HG03060 (cell line): Measurements from ENCODE around the gene SPATA13.

Experiments used
- ATAC-seq: cut with Tn5 transposase; IDR thresholded peaks from one replicate; pipeline ENCODE4 v1.9.1; 2021; ENCODE audit warnings: low read depth, moderate number of reproducible peaks; ENCODE audit not compliant: unreplicated experiment

The SPATA13 gene

GRCh38 chr13:24165746-24166145 is 5.2 kb downstream of the SPATA13 start:
- ATAC-seq: no peak

DNA sequence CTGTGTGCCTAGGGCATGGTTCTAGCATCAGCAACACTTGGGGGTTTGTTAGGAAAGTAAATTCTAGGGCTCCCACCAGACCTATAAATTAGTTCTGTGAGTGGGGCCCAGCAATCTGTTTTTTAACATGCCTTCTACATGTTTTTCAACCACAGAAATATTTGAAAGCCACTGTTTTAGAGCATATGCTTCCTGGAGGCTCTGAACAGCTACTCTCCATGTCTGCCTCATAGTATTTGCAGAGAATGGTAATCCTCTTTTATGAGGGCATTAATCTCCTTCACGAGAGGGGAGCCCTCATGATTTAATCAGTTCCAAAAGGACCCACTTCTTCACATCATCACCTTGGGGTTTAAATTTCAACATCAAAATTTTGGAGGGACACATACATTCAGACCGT is 6.0 kb downstream of the SPATA13 start:
- no peak for ATAC-seq

- ATAC-seq: no peak
Measured at GRCh38 chr13:24167666-24168391, 7.3 kb downstream of the SPATA13 start.

DNA sequence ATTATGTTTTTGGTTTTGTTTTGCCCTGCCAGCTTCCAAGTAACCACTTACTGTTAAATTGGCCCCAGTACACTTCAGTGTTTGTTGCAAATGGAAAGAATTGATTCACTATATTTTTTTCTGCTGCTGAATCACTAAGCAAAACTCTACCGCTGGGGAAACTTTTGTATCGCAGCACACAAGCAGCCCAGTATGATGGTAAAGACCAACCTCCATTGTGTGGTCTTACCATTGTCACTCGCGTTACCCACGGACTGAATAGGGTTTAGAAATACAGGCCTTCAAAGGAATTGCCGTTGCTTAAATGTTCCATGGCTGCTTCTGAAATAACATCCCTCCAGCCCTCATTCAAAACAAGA is 7.9 kb downstream of the SPATA13 start:
- ATAC-seq: no peak

- ATAC-seq: no peak
Measured at GRCh38 chr13:24168979-24169378, 8.5 kb downstream of the SPATA13 start.

DNA sequence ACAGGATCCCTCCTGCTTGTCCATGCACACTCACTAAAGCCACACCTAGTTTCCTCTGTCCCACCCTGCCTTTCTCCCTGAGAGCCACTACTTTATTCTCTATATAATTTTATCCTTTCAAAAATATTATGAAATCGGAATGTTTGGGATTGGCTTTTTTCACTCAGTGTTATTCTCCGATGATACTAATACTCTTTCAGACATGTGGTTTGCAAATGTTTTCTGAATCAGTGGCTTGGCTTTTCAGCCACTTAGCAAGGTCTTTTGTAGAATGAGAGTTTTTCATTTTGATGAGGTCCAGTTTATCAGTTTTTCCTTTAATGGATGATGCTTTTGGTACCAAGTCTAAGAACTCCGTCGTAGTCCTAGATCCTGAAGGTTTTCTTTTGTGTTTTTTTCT is 11.6 kb downstream of the SPATA13 start:
- ATAC-seq: no peak

- no peak for ATAC-seq
Measured at GRCh38 chr13:24173795-24174194, 13.3 kb downstream of the SPATA13 start.

- no peak for ATAC-seq
Measured at GRCh38 chr13:24175847-24176246, 15.3 kb downstream of the SPATA13 start.

DNA sequence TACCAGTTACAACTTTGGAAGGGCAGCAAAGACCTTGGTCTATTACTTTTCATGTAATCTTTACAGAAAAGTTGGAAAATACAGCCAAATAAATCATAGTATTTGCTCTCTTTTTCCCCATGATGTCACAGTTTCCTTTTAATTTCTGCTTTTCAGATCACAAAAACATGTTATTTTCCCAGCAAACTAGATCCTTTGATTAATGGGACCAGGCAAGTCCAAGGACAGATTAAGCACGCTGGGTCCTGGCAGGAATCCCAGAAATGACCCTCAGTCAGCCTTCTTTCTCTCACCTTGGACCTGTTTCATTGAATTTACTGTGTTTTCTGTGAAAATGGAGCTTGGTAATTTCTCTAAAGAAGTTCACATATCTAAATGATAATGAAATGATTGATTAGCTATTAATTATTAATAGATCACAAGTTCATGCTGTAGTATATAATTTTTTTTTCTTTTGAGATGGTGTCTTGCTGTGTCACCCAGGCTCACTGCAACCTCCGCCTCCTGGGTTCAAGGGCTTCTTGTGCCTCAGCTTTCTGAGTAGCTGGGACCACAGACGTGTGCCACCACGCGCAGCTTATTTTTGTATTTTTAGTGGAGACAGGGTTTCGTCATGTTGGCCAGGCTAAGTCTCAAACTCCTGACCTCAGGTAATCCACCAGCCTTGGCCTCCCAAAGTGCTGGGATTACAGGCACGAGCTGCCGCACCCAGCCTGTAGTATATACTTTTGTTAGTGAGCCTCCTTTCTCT is 16.0 kb downstream of the SPATA13 start:
- no peak for ATAC-seq

- no peak for ATAC-seq
Measured at GRCh38 chr13:24178847-24179485, 18.4 kb downstream of the SPATA13 start.

GRCh38 chr13:24179486-24179850 is 18.9 kb downstream of the SPATA13 start:
- no peak for ATAC-seq

DNA sequence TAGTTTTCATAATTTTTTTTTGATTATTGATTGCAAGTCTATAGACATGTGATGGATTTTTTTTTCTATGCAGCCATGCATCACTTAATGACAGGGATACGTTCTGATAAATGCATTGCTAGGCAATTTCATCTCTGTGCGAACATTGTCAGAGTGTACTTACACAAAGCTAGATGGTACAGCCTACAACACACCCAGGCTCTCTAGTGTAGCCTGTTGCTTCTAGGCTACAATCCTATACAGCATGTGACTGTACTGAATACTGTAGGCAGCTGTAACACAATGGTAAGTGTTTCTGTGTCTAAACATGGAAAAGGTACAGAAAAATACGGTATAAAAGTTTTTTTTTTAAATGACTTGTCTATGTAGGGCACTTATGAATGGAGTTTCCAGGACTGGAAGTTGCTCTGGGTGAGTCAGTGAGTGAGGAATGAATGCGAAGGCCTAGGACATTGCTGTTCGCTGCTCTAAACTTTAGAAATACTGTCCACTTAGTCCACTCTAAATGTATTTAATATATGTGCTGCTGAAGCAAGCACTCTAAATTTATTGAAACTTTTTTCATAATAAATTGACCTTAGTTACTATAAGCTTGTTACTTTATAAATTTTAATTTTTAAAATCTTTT is 20.3 kb downstream of the SPATA13 start:
- ATAC-seq: no peak

DNA sequence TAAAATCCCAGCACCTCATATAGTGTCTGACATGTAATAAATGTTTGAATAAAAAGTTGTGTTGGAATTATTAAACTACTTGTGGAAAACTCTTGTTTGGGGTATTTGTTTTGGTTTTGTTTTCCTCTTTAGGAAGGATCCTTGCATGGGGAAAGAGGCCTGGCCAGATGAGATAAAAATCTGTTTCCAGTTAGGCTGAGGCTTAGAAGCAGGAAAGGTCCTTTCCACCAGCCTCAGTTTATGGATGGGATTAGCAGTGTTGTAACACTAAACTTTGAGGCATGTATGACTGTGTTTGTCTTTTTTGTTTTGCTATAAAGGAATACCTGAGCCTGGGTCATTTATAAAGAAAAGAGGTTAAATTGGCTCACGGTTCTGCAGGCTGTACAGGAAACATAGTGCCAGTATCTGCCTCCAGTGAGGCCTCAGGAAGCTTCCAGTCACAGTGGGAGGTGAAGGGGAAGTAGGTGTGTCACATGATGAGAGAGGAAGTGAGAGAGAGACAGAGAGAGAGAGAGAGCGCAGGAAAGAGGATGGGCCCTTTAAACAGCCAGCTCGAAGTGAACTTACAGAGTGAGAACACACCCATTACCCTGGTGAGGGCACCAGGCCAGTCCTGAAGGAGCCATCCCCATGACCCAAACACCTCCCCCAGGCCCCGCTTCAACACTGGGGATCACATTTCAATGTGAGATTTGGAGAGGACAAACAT is 21.6 kb downstream of the SPATA13 start:
- ATAC-seq: no peak

DNA sequence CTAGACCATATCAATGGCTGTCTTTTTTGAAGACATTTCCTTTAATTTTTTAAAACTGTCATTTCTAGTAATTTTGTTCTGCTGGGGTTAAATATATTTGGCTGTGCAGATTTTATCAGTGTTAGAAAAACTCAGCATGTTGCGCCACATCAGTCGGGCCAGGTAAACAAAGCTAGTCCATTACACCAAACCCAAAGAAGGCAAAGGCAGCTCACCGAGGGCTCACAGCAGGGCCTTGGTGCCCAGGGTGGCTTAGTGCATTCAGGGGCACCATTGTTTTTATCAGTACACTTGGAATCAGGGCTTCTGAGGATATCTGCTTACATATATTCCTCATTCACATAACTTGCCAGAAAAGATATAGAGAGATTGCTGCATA is 22.2 kb downstream of the SPATA13 start:
- ATAC-seq: no peak

DNA sequence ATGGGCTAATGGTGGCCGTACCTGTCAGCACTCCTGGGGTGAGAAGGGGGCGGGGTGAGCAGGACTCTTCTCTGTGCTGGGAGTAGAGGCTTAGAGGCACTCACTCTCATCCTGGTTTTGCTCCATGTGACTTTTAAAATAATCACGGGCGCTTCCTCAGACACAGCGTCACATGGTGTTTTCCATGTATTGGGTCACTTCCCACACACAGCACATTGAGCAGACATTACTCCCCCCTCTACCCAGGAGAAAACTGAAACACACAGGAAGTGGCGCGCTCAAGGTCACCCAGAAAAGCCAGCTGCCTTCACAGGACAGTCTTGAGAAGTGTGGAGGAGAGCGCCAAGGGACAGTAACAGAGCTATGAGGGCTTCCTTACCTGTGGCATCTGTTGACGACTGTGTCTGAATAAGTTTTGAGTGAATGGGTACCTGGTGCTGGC is 23.2 kb downstream of the SPATA13 start:
- ATAC-seq: no peak

DNA sequence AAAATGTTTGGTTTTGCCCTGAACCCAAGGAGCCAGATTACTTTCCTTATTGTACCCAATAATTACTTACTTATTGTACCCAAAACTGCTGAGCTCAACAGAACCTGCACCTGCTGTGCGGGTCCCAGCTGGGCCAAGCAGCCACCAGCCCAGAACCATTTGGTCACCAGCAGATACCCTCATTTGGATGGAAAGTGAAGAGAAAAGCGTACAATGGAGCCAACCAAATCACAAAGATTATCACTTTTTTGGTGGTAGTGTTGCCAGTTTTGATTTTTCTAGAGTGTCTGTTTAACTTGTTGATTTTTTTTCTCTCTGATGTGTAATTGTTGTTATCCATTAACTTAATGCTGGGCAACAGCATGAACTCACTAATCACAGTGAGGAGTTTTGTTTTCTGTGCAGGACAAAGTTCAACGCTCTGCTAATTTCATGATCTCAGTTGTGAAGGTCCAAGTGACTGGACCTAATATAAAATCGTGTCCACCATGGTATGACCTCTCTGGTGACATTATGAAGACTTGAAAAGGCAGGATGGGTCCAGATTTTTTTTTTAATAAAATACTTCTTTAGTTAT is 23.8 kb downstream of the SPATA13 start:
- no peak for ATAC-seq

DNA sequence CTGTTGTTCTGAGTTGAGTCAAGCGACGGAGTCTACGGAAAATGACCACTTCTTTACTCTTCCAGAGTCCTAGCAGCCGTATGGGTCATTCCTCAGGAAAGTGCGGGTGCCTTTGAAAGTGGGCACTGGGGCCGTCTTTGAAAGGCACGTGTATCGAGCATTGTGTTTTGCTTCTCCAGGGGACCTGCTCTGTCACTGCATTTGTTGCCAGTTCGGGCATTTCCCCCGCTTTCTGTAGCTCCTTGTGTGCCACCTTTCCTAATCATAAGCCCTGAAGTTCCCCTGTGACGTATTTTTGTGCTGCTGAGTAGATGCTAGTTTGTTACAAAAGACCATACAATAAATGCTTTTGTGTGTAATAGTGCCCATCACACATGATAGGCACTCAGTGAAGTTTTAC is 24.4 kb downstream of the SPATA13 start:
- ATAC-seq: no peak

- ATAC-seq: no peak
Measured at GRCh38 chr13:24185591-24186232, 25.2 kb downstream of the SPATA13 start.

DNA sequence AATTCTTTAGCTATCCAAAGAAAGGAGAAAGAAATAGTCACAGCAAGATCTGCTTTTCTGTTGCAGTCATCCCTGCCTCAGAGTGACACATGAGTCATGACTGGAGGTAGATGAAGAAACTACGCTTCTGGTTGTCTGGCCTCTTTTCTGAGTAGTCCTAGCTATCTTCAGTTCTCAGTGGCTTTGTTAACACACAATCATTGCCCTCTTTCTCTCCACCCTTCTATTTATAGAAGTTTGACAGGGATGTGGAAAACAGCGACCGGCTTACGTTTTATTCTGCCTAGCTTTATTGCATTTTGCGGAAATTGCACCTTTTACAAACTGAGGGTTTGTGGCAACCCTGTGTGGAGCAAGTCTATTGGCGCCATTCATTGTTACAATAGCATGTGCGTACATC is 26.7 kb downstream of the SPATA13 start:
- no peak for ATAC-seq
